ENCODE results near the gene WDR91.

Gene WDR91

GRCh38 chr7:135160858-135161653 is 50.3 kb downstream of the WDR91 start:
- no peak for DNase-seq (ENCODE audit: low spot score)

GRCh38 chr7:135160098-135160857 is 51.0 kb downstream of the WDR91 start:
- DNase-seq (ENCODE audit: low spot score): peak; percentile 78

GRCh38 chr7:135159359-135160085 is 51.8 kb downstream of the WDR91 start:
- no peak for DNase-seq (ENCODE audit: low spot score)

- no peak for DNase-seq (ENCODE audit: low spot score)
Measured at GRCh38 chr7:135158874-135159273, 52.5 kb downstream of the WDR91 start.

GRCh38 chr7:135158141-135158655 is 53.1 kb downstream of the WDR91 start:
- DNase-seq (ENCODE audit: low spot score): no peak

GRCh38 chr7:135156290-135156689 is 55.0 kb downstream of the WDR91 start:
- no peak for DNase-seq (ENCODE audit: low spot score)

GRCh38 chr7:135154734-135155133 is 56.6 kb downstream of the WDR91 start:
- DNase-seq (ENCODE audit: low spot score): no peak

GRCh38 chr7:135152442-135152841 is 58.9 kb downstream of the WDR91 start:
- no peak for DNase-seq (ENCODE audit: low spot score)

GRCh38 chr7:135151533-135151932 is 59.8 kb downstream of the WDR91 start:
- DNase-seq (ENCODE audit: low spot score): no peak

- no peak for DNase-seq (ENCODE audit: low spot score)
Measured at GRCh38 chr7:135151132-135151531, 60.2 kb downstream of the WDR91 start.

- DNase-seq (ENCODE audit: low spot score): no peak
Measured at GRCh38 chr7:135150072-135150782, 61.1 kb downstream of the WDR91 start.

- DNase-seq (ENCODE audit: low spot score): peak; percentile 51
Measured at GRCh38 chr7:135147899-135148721, 63.2 kb downstream of the WDR91 start, which contains the start of gene TMEM140. Gene TMEM140, plus strand, starts transcription at chr7:135148072. Its CDS starts 16,370 bp downstream, at chr7:135164442.

- no peak for DNase-seq (ENCODE audit: low spot score)
Measured at GRCh38 chr7:135147341-135147898, 63.9 kb downstream of the WDR91 start.

GRCh38 chr7:135143885-135144668 is 67.2 kb downstream of the WDR91 start:
- no peak for DNase-seq (ENCODE audit: low spot score)

Measured in kidney capillary endothelial cell (primary cell).